Endodermal cell (in vitro differentiated cells): ENCODE results near the gene GNG14. TPM values are rescaled to one million over a fixed set of nuclear protein-coding genes. Genes with fewer than 3 reads are reported as not detected.
A peak's percentile ranks its signal among the peaks of the same experiment; 100 is the strongest.

Source experiments
- DNase-seq: peaks from one replicate; pipeline ENCODE4 v3.0.0-alpha.2; 2017
- H3K27ac ChIP-seq: 2 replicates; pipeline ENCODE4 v1.5.1; 2013; ENCODE audit warnings: mild to moderate bottlenecking, low read depth, low read length, moderate library complexity
- H3K27me3 ChIP-seq: 2 replicates; pipeline ENCODE4 v1.6.1; 2013; ENCODE audit warnings: mild to moderate bottlenecking, low read length, moderate library complexity; ENCODE audit not compliant: insufficient read depth, control insufficient read depth, poor library complexity, severe bottlenecking
- H3K36me3 ChIP-seq: 2 replicates; pipeline ENCODE4 v1.7.0; 2013; ENCODE audit warnings: mild to moderate bottlenecking, low read length, moderate library complexity; ENCODE audit not compliant: control insufficient read depth, insufficient read depth
- H3K4me1 ChIP-seq: one replicate; pipeline ENCODE4 v1.7.0; 2013; ENCODE audit warnings: low read length; ENCODE audit not compliant: control insufficient read depth, insufficient read depth
- H3K4me3 ChIP-seq: 2 replicates; pipeline ENCODE4 v1.5.1; 2013; ENCODE audit warnings: mild to moderate bottlenecking, low read length, moderate library complexity
- H3K9ac ChIP-seq: 2 replicates; pipeline ENCODE4 v1.6.1; 2013; ENCODE audit warnings: mild to moderate bottlenecking, low read length, moderate library complexity; ENCODE audit not compliant: poor library complexity, severe bottlenecking; ENCODE audit errors: extremely low read depth
- H3K9me3 ChIP-seq: 2 replicates; pipeline ENCODE4 v1.6.1; 2013; ENCODE audit warnings: mild to moderate bottlenecking, low read length, moderate library complexity; ENCODE audit not compliant: control insufficient read depth
- H3K27ac Mint-ChIP-seq: 2 replicates; pipeline ENCODE4 v1.8.0; 2020; ENCODE audit warnings: mixed read lengths
- H3K27me3 Mint-ChIP-seq: 2 replicates; pipeline ENCODE4 v1.8.0; 2021; ENCODE audit warnings: mild to moderate bottlenecking, mixed read lengths; ENCODE audit not compliant: insufficient read depth
- H3K36me3 Mint-ChIP-seq: 2 replicates; pipeline ENCODE4 v1.8.0; 2020; ENCODE audit warnings: low read depth, mixed read lengths
- H3K4me1 Mint-ChIP-seq: 2 replicates; pipeline ENCODE4 v1.8.0; 2020; ENCODE audit warnings: mixed read lengths
- H3K4me3 Mint-ChIP-seq: 2 replicates; pipeline ENCODE4 v1.8.0; 2020; ENCODE audit warnings: mild to moderate bottlenecking, moderate library complexity, mixed read lengths
- H3K9me3 Mint-ChIP-seq: 2 replicates; pipeline ENCODE4 v1.8.0; 2020; ENCODE audit warnings: mild to moderate bottlenecking, mixed read lengths
- WGBS, 2 experiments: methylation state at CpG; one replicate each; pipeline versions ENCODE4 v1.1.5 to v1.1.7; 2013; ENCODE audit warnings: missing lambda C conversion rate in 2 of 2, mixed read lengths in 1 of 2; ENCODE audit not compliant: insufficient coverage in 1 of 2, insufficient read length in 1 of 2; 5-methylcytosine and 5-hydroxymethylcytosine counted together
- total RNA-seq, 2 donors: library from RNA; stranded (reverse); fragmentation: NEBNext Ultra II Directional in 1 of 2; extraction: Animal tissue kit (Norgen Biotek cat#: 25700) in 1 of 2; gene quantifications; 2 replicates in 1 of 2; 3 replicates in 1 of 2; pipeline ENCODE4 v1.2.1, GENCODE V29; 2021
- TF ChIP-seq, protein P1 (sequence below): fragments of 200-600 bp; sonication (generic); conservative IDR thresholded peaks from 2 replicates; pipeline ENCODE4 v1.5.0; 2021; ENCODE audit warnings: antibody characterized with exemption, mild to moderate bottlenecking

The GNG14 gene
- total RNA-seq, 2 donors from 2014 or later, result not detected

GRCh38 chr19:12720851-12721655 lies 33.3 kb downstream of the GNG14 start:
- 33 to 40% methylated on average over 47 to 59 of the region's 59 CpGs for WGBS, 2 experiments
- Histone ChIP-seq H3K9me3 (no peaks in the 10 kb centered on the region), H3K27ac (peak overlapping the region; percentile 92), H3K27me3 (no peaks in the 10 kb centered on the region), H3K9ac (peak overlapping the region; percentile 77), H3K36me3 (peaks cover 30% of the 10 kb centered on the region), H3K4me3 (peak overlapping the region; percentile 96), H3K4me1 (no peaks in the 10 kb centered on the region)
- DNase-seq, result peak; percentile 59
- peak overlapping the region; percentile 99 for H3K27ac Mint-ChIP-seq
- H3K27me3 Mint-ChIP-seq, result no peaks in the 10 kb centered on the region
- H3K4me1 Mint-ChIP-seq, result peaks cover 15% of the 10 kb centered on the region
- peak overlapping the region; percentile 95 for H3K4me3 Mint-ChIP-seq
- H3K9me3 Mint-ChIP-seq, result no peaks in the 10 kb centered on the region
- H3K36me3 Mint-ChIP-seq, result peaks cover 28% of the 10 kb centered on the region
- TF ChIP-seq, protein P1, sequence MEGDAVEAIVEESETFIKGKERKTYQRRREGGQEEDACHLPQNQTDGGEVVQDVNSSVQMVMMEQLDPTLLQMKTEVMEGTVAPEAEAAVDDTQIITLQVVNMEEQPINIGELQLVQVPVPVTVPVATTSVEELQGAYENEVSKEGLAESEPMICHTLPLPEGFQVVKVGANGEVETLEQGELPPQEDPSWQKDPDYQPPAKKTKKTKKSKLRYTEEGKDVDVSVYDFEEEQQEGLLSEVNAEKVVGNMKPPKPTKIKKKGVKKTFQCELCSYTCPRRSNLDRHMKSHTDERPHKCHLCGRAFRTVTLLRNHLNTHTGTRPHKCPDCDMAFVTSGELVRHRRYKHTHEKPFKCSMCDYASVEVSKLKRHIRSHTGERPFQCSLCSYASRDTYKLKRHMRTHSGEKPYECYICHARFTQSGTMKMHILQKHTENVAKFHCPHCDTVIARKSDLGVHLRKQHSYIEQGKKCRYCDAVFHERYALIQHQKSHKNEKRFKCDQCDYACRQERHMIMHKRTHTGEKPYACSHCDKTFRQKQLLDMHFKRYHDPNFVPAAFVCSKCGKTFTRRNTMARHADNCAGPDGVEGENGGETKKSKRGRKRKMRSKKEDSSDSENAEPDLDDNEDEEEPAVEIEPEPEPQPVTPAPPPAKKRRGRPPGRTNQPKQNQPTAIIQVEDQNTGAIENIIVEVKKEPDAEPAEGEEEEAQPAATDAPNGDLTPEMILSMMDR, result no peak

DNA sequence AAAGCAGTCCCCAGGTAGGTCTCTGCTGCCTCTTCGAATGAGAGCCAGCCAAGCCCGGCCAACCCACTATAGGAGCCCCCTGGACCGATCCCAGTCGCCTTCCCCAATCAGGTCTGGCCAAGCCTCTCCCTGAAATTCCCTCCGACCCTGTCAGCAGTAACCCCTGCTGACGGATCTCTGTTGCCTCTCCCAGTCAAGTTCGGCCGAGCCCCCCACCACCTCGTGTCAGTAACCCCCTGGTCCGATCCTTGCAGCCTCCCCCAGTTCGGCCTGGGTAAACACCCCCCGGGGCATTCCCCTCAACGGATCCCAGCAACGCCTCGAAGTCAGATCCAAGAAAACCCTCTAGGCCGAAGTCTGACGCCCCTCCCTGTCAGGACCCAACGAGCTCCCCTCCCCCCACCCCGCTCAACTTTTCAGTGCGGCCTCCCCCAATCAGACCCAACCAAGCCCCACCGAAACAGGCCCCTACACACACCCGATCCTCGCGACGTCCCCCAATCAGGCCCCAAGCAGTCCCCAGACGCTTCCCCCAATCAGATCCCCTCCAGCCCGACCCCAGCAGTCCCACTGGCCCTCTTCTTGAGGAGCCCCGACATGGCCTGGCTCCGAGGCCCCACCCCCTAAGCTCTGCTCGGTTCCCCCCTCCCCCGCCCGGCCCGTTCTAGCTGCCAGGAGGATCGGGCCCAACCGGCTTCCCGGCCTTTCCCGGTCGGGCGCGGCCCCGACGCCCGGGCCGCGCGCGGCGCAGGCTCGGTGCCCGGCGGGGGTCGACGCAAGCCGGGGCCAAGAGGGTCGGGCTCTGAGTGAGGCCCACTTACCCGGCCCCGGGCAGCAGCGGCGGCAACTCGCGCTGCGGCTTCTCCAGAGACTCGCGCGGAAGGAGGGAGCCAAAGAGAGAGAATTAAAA lies 34.1 kb downstream of the GNG14 start:
- peak overlapping the region; percentile 99 for H3K27ac Mint-ChIP-seq
- Histone ChIP-seq H3K4me3 (peak overlapping the region; percentile 96), H3K27me3 (no peaks in the 10 kb centered on the region), H3K4me1 (no peaks in the 10 kb centered on the region), H3K27ac (peak overlapping the region; percentile 92), H3K36me3 (peaks cover 21% of the 10 kb centered on the region), H3K9ac (peak overlapping the region; percentile 77), H3K9me3 (no peaks in the 10 kb centered on the region)
- no peaks in the 10 kb centered on the region for H3K9me3 Mint-ChIP-seq
- TF ChIP-seq, protein P1, result no peak
- 1 to 2% methylated on average over 10 to 62 of the region's 65 CpGs for WGBS, 2 experiments
- peaks cover 21% of the 10 kb centered on the region for H3K36me3 Mint-ChIP-seq
- H3K4me1 Mint-ChIP-seq, result peaks cover 15% of the 10 kb centered on the region
- DNase-seq, result peak; percentile 92
- H3K27me3 Mint-ChIP-seq, result no peaks in the 10 kb centered on the region
- H3K4me3 Mint-ChIP-seq, result peak overlapping the region; percentile 95

GRCh38 chr19:12722566-12723380 lies 35.0 kb downstream of the GNG14 start:
- peak overlapping the region; percentile 97 for H3K27ac Mint-ChIP-seq
- H3K27me3 Mint-ChIP-seq, result no peaks in the 10 kb centered on the region
- TF ChIP-seq, protein P1, result no peak
- peak overlapping the region; percentile 95 for H3K4me3 Mint-ChIP-seq
- peaks cover 15% of the 10 kb centered on the region for H3K4me1 Mint-ChIP-seq
- Histone ChIP-seq H3K4me3 (peak overlapping the region; percentile 96), H3K36me3 (peaks cover 16% of the 10 kb centered on the region), H3K9ac (peak overlapping the region; percentile 77), H3K27me3 (no peaks in the 10 kb centered on the region), H3K4me1 (no peaks in the 10 kb centered on the region), H3K27ac (peak overlapping the region; percentile 92), H3K9me3 (no peaks in the 10 kb centered on the region)
- peak; percentile 98 for DNase-seq
- no peaks in the 10 kb centered on the region for H3K9me3 Mint-ChIP-seq
- peaks cover 23% of the 10 kb centered on the region for H3K36me3 Mint-ChIP-seq
- WGBS, 2 experiments, result 0 to 1% methylated on average over 12 to 31 of the region's 32 CpGs
